Activated naive CD8-positive, alpha-beta T cell treated with anti-CD3 and anti-CD28 coated beads, Interleukin-2, amount 50 U/mL, for 16 hours (primary cell): Measurements from ENCODE around the gene HIKESHI.

Source experiments
- DNase-seq: peaks from one replicate; pipeline ENCODE4 v3.0.0-alpha.2; 2020; ENCODE audit warnings: low read depth, low spot score

The HIKESHI gene

DNA sequence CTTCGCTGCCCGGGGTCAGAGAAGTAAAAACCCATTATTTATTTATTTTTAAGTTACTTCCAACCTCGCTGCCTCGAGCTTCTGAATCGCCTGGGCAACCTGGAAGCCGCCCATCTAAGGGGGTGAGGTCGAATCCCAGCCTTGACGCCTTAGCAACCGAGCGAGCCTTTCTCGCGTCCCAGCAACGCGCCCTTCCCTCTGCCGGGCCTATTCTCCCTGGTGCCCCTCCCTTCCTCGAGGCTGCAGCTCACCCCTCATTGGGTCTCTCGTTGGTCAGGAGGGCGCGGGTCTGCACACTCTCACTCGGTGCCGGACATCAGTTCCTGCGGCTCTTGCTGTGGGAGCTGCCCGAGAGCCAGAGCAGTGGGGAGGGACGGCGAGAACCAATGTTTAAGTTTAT lies 72.5 kb downstream of the HIKESHI start, which contains the start of gene CCDC81:
Gene CCDC81 (plus strand): TSS at position 302 of the 400 bp plus-strand sequence. CDS start 277 bp downstream, outside the sequence.
- DNase-seq = no peak

DNA sequence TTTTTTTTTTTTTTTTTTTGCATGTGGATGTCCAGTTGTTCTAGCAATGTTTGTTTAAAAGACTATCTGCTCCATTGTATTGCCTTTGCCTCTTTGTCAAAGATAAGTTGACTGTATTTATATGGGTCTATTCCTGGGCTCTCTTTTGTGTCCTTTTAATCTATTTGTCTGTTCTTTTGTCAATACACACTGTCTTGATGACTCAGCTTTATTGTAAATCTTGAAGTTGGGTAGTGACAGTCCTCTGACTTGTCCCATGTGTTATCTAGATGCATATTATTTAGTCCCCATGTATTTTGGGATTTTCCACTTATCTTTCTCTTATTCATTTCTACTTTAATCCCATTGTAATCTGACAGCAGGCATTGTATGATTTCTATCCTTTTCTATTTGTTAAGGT lies 75.9 kb downstream of the HIKESHI start:
- DNase-seq = no peak

DNA sequence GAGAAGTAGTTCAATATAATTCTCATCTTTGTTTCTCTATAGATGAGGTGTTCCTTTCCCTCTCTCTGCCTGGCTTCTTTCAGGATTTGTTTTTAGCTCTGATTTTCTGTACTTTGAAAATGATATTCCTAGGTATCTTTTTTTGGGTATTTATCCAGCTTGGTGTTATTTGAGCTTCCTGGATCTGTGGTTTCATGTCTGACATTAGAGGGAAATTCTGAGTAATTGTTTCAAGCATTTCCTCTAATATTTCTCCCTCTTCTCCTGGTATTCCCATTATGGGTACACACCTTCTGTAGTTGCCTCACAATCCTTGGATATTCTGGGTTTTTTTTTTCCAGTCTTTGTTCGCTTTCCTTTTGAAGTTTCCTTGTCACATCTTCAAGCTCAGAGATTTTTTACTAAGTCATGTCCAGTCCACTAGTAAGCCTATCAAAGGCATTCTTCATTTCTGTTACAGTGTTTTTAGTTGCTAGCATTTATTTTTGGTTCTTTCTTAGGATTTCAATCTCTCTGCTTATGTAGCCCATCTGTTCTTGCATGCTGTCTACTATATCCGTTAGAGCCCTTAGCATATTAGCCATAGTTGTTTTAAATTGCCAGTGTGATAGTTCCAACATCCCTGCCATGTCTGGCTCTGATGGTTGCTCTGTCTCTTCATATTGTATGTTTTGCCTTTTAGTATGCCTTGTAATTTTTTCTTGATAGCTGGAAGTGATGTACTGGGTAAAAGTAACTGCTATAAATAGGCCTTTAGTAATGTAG lies 78.4 kb downstream of the HIKESHI start:
- DNase-seq = no peak

DNA sequence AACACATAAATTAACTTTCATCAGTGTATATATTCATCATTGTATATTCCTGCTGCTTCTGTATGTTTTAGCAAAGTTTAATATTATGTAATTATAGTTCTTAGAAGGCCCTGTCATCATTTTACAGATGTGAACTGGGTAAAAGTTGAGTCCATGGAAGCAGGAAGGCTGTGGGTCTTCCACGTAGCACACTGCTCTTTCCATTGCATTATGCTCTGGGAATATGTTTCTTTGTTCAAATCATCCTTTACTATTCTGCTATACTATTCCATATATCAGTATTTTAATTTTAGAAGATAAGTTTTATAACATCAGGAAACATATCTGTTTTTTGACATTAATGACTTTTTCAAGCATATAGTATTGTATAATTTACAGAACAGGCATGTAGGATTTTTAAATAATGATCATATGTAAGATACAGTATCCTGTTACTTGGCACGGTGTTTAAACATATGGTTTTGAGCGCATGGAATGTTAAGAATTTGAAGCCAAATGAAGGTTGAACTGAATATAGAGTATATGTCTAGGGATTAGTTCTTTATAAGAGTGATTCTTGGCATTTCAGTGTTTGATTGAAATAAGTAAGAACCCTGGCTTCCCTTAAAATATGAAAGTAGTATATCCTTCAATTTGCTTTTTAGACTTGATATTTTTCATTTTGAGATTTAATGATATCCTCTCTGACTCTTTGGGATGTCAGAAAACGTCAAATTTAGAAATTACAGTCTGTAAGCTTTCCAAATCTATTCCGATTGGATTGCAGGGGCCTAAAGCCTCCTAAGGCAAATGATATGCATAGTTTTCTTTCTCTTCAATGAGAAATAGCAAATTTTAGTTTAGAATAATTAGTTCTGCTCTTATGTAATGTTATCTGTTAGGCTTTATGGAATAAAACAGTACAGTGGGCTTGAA lies 81.3 kb downstream of the HIKESHI start:
- DNase-seq = no peak

DNA sequence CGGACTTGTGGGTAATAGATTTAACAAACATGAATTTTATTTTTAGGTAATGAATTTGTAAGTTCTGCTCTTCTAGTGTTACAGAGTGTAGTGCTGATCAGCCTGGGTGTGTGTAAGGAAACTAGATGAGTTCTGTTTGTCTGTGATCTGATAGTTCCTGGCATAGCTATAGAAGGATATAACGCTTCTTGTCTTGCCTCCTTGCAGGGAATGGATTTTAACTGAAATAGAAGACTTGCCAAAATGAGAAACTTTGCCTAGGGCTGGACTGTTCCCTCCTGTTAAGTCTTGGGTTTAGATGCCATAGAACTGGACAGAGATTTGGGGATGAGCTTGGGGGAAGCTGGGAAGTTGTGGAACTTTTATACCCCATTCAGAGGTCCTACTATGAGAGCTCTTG lies 84.2 kb downstream of the HIKESHI start:
- DNase-seq = no peak

DNA sequence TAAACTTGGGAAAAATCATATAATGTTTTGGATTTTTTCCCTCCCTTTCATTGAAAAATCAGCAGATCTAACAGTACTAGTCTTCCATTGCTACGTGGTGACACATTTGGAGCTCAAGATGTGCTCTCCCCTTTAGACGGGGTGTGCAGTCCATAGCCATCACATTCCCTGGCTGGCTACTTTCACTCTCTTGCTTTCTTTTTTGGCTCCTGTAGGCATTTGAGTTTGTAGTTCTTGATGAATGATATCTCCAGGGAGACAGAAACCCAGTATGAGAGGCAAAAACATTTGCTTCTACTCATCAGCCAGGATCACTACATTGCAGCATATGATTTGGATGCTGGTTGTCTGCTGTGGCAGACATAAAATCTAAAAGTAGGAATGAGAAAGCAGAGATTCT lies 84.7 kb downstream of the HIKESHI start:
- DNase-seq = no peak

DNA sequence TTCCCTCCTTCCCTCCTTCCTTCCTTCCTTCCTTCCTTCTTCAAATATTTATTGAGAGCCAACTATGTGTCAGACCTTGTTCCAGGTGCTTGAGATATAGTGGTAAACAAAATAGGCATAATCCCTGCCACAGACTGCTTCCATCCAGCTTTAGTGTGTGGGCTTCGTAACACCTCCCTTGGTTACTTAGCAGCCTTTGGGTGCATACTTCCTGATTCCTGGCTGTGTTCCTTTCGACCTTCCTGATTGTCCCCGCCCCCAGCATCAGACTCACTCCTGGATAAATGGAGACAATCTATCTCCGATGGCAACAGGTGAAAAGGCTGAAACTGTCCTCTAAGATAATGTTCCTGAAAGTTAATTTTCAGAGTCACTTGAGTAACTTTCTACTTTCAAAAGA lies 86.2 kb downstream of the HIKESHI start:
- no peak for DNase-seq

DNA sequence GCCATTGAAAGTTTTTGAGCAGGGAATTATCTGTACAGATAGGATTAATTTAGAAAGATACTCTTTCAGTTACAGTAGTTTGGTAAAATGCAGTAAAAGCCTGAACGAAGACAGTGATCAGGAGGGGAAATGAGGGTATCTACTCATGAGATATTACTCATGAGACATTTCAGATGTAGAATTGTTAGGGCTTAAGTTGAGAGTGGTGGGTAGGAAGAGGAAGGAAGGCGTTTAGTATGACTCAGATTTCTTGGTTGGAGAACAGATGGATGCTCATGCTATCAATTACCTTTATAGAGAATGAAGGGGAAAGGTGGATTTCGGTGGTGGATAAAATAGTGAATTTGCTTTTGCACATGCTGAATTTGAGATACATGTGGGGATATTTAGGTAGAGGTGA lies 88.4 kb downstream of the HIKESHI start:
- DNase-seq = no peak

DNA sequence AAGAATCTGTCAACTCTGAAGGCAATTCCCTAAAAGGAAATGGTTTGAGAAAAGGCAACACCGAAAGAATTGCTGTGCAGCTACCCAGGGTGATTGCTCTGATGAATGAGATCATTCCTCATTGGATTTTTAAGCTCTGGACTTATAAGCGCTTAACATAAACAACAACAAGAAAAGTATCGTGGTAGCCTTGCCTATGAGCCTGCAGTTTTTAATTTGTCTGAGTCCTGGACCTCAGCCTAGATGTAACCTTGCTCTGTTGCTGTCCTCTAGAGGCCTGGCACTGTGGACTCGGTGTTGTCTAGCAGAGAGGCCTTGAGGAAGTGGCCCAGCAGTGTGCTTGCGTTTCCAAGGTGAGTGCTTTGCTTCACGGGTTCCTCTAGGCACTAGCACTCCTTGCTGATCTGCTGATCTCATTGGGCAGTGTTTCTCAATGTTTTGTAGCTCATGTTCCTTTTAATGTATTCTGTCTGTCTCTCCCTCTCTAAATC lies 93.1 kb downstream of the HIKESHI start:
- no peak for DNase-seq
